Astrocyte (in vitro differentiated cells and primary cell): ENCODE results near the gene PHB1. TPM values are rescaled to one million over a fixed set of nuclear protein-coding genes. Genes with fewer than 3 reads are reported as not detected.

ENCODE experiments used
- DNase-seq: peaks from one replicate; pipeline ENCODE4 v3.0.0-alpha.2; 2010; ENCODE audit warnings: low read depth
- FAIRE-seq: peaks from 2 replicates; lab custom pipeline; 2011; peaks lifted over from hg19 to GRCh38; lab: Jason Lieb, UNC
- H2AFZ ChIP-seq: 2 replicates; pipeline ENCODE4 v1.6.0; 2012; ENCODE audit warnings: low read depth, low read length, inconsistent platforms
- H3K27ac ChIP-seq: 2 replicates; pipeline ENCODE4 v1.5.1; 2011; ENCODE audit warnings: low read depth, low read length, inconsistent platforms
- H3K27me3 ChIP-seq: 2 replicates; pipeline ENCODE4 v1.6.0; 2011; ENCODE audit warnings: low read length, inconsistent platforms; ENCODE audit not compliant: insufficient read depth
- H3K36me3 ChIP-seq: 2 replicates; pipeline ENCODE4 v1.5.1; 2011; ENCODE audit warnings: low read length, inconsistent platforms; ENCODE audit not compliant: insufficient read depth
- H3K4me1 ChIP-seq: 2 replicates; pipeline ENCODE4 v1.5.1; 2011; ENCODE audit warnings: low read length, inconsistent platforms; ENCODE audit not compliant: insufficient read depth
- H3K4me2 ChIP-seq: 2 replicates; pipeline ENCODE4 v1.6.0; 2012; ENCODE audit warnings: low read length, inconsistent platforms
- H3K4me3 ChIP-seq: 2 replicates; pipeline ENCODE4 v1.5.1; 2011; ENCODE audit warnings: low read depth, mild to moderate bottlenecking, low read length, inconsistent platforms; ENCODE audit not compliant: insufficient read depth
- H3K79me2 ChIP-seq: 2 replicates; pipeline ENCODE4 v1.6.0; 2012; ENCODE audit warnings: mild to moderate bottlenecking, low read length, inconsistent platforms; ENCODE audit not compliant: insufficient read depth
- H3K9ac ChIP-seq: 2 replicates; pipeline ENCODE4 v1.6.0; 2012; ENCODE audit warnings: mild to moderate bottlenecking, low read length, inconsistent platforms
- H3K9me3 ChIP-seq: 2 replicates; pipeline ENCODE4 v1.5.1; 2012; ENCODE audit warnings: low read depth, mild to moderate bottlenecking, low read length, inconsistent platforms; ENCODE audit not compliant: insufficient read depth
- H4K20me1 ChIP-seq: 2 replicates; pipeline ENCODE4 v1.6.0; 2012; ENCODE audit warnings: low read length, inconsistent platforms; ENCODE audit not compliant: insufficient read depth
- H3K27ac Mint-ChIP-seq: one replicate; pipeline ENCODE4 v1.8.0; 2021; ENCODE audit warnings: mild to moderate bottlenecking, mixed read lengths; ENCODE audit not compliant: unreplicated experiment
- H3K27me3 Mint-ChIP-seq: one replicate; pipeline ENCODE4 v1.8.0; 2021; ENCODE audit warnings: low read depth, mixed read lengths; ENCODE audit not compliant: unreplicated experiment
- H3K36me3 Mint-ChIP-seq: one replicate; pipeline ENCODE4 v1.8.0; 2021; ENCODE audit warnings: low read depth, mixed read lengths; ENCODE audit not compliant: unreplicated experiment
- H3K4me1 Mint-ChIP-seq: one replicate; pipeline ENCODE4 v1.8.0; 2021; ENCODE audit warnings: low read depth, mixed read lengths; ENCODE audit not compliant: unreplicated experiment
- H3K4me3 Mint-ChIP-seq: one replicate; pipeline ENCODE4 v1.8.0; 2021; ENCODE audit warnings: mild to moderate bottlenecking, moderate library complexity, mixed read lengths; ENCODE audit not compliant: unreplicated experiment
- H3K9me3 Mint-ChIP-seq: one replicate; pipeline ENCODE4 v1.8.0; 2021; ENCODE audit warnings: mild to moderate bottlenecking, mixed read lengths; ENCODE audit not compliant: unreplicated experiment
- EZH2 ChIP-seq: IDR thresholded peaks from 2 replicates; pipeline ENCODE4 v1.6.1; 2012; ENCODE audit warnings: mild to moderate bottlenecking, low read length, inconsistent platforms; ENCODE audit not compliant: insufficient read depth
- total RNA-seq: library from RNA; stranded (reverse); gene quantifications from 2 replicates; pipeline ENCODE4 v1.2.1, GENCODE V29; 2021
- TF ChIP-seq, protein P1 (sequence below): IDR thresholded peaks from 2 replicates; pipeline ENCODE4 v1.5.1; 2011; ENCODE audit warnings: low read depth, mild to moderate bottlenecking, inconsistent platforms, low read length, moderate library complexity; ENCODE audit not compliant: insufficient read depth

PHB1 gene
- total RNA-seq, 1 donor from 2014 or later: 227 TPM

DNA sequence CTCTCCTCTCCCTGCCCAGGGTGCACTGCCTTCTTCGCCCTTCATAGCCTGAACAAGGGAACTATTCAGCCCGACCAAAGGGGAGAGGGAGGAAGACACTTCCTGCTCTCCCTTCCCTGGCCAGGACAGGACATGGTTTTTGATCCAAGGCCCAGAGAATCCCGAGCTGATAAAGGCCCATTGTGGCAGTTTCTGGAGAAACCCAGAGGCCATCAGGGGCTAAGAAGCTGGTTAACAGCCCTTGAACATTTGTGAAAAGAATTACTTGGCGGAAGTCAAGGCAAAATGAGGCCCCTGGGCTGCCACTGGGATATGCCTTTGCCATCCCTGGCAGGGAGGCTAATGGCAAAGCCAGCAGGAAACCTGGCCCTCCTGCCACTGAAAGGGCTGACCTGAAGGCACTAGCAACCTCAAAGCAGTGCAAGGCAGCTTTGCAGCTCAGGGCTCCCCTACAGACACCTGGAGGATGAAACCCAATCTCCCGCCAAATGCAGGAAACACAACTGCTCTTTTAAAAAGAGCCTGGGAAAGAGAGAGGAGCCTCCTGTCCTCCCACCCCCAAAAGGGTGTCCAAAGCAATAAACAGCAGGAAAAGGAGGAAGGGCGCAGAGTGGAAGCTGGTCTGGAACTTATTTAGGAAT lies 12.6 kb downstream of the PHB1 start:
- H3K4me3 ChIP-seq: no peak overlapping the region
- no peaks in the 10 kb centered on the region for H3K79me2 ChIP-seq
- no peak overlapping the region for H2AFZ ChIP-seq
- TF ChIP-seq EZH2: no peak
- TF ChIP-seq, protein P1, sequence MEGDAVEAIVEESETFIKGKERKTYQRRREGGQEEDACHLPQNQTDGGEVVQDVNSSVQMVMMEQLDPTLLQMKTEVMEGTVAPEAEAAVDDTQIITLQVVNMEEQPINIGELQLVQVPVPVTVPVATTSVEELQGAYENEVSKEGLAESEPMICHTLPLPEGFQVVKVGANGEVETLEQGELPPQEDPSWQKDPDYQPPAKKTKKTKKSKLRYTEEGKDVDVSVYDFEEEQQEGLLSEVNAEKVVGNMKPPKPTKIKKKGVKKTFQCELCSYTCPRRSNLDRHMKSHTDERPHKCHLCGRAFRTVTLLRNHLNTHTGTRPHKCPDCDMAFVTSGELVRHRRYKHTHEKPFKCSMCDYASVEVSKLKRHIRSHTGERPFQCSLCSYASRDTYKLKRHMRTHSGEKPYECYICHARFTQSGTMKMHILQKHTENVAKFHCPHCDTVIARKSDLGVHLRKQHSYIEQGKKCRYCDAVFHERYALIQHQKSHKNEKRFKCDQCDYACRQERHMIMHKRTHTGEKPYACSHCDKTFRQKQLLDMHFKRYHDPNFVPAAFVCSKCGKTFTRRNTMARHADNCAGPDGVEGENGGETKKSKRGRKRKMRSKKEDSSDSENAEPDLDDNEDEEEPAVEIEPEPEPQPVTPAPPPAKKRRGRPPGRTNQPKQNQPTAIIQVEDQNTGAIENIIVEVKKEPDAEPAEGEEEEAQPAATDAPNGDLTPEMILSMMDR: no peak
- FAIRE-seq (no peak), DNase-seq (no peak)
- H4K20me1 ChIP-seq: peaks cover 1% of the 10 kb centered on the region
- H3K27ac ChIP-seq: no peak overlapping the region
- no peak overlapping the region for H3K27ac Mint-ChIP-seq
- H3K9me3 ChIP-seq: no peaks in the 10 kb centered on the region
- peaks cover 20% of the 10 kb centered on the region for H3K36me3 Mint-ChIP-seq
- peaks cover 25% of the 10 kb centered on the region for H3K36me3 ChIP-seq
- no peak overlapping the region for H3K9ac ChIP-seq
- H3K4me2 ChIP-seq: no peak overlapping the region
- H3K9me3 Mint-ChIP-seq: no peaks in the 10 kb centered on the region
- peaks cover 2% of the 10 kb centered on the region for H3K27me3 ChIP-seq
- peaks cover 7% of the 10 kb centered on the region for H3K4me1 Mint-ChIP-seq
- no peak overlapping the region for H3K4me3 Mint-ChIP-seq
- peaks cover 3% of the 10 kb centered on the region for H3K27me3 Mint-ChIP-seq
- H3K4me1 ChIP-seq: no peaks in the 10 kb centered on the region

- Mint-ChIP-seq H3K4me3 (no peak overlapping the region), H3K9me3 (no peaks in the 10 kb centered on the region), H3K36me3 (peaks cover 18% of the 10 kb centered on the region), H3K27me3 (peaks cover 6% of the 10 kb centered on the region), H3K4me1 (peaks cover 9% of the 10 kb centered on the region), H3K27ac (no peak overlapping the region)
- Histone ChIP-seq H3K4me2 (no peak overlapping the region), H3K9me3 (no peaks in the 10 kb centered on the region), H3K4me1 (no peaks in the 10 kb centered on the region), H3K4me3 (no peak overlapping the region), H3K79me2 (no peaks in the 10 kb centered on the region), H2AFZ (no peak overlapping the region), H3K36me3 (peaks cover 5% of the 10 kb centered on the region), H3K27me3 (peaks cover 2% of the 10 kb centered on the region), H3K9ac (no peak overlapping the region), H4K20me1 (no peaks in the 10 kb centered on the region), H3K27ac (no peak overlapping the region)
- FAIRE-seq (no peak), DNase-seq (no peak)
- TF ChIP-seq EZH2: no peak
- TF ChIP-seq, protein P1: no peak
These were observed 14.7 kb downstream of the PHB1 start for GRCh38 chr17:49399995-49400394.

DNA sequence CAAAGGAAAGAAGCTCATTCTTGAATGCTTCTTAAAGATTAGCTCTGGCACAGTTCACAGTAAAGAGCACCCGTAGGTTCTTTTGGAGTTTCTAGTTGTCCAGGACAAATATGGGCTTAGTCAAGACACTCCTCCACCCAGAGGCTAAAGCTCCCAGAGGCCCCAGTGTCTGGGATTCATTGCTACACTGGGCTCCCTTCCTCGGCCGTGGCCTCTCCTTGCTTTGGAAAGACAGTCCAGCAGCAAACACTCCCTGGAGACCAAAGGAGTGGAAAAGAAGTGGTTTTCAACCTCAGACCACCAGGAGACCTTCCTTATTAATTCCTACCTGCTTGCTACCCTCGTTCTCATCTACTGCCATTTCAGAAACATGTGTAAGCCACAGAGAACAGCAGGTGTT lies 17.1 kb downstream of the PHB1 start:
- Histone ChIP-seq H3K36me3 (no peaks in the 10 kb centered on the region), H3K4me1 (no peaks in the 10 kb centered on the region), H3K9me3 (no peaks in the 10 kb centered on the region), H2AFZ (no peak overlapping the region), H3K4me2 (no peak overlapping the region), H3K27me3 (peaks cover 2% of the 10 kb centered on the region), H3K9ac (no peak overlapping the region), H4K20me1 (no peaks in the 10 kb centered on the region), H3K79me2 (no peaks in the 10 kb centered on the region), H3K27ac (no peak overlapping the region), H3K4me3 (no peak overlapping the region)
- H3K27ac Mint-ChIP-seq: no peak overlapping the region
- DNase-seq (no peak), FAIRE-seq (no peak)
- TF ChIP-seq EZH2: no peak
- TF ChIP-seq, protein P1: no peak
- peaks cover 2% of the 10 kb centered on the region for H3K36me3 Mint-ChIP-seq
- H3K9me3 Mint-ChIP-seq: no peaks in the 10 kb centered on the region
- peaks cover 9% of the 10 kb centered on the region for H3K27me3 Mint-ChIP-seq
- no peak overlapping the region for H3K4me3 Mint-ChIP-seq
- H3K4me1 Mint-ChIP-seq: peaks cover 8% of the 10 kb centered on the region
